Epithelial cell of alveolus of lung (primary cell): ENCODE measurements around the gene STXBP5. TPM values are rescaled to one million over a fixed set of nuclear protein-coding genes. Genes with fewer than 3 reads are reported as not detected.

Experiments
- total RNA-seq: library from RNA; depleted of rRNA; stranded (reverse); fragments of >200 nt; gene quantifications from 2 replicates; pipeline ENCODE4 v1.2.1, GENCODE V29; 2015

STXBP5 gene
- total RNA-seq: 33.2 and 35.1 TPM in 2 replicates

DNA sequence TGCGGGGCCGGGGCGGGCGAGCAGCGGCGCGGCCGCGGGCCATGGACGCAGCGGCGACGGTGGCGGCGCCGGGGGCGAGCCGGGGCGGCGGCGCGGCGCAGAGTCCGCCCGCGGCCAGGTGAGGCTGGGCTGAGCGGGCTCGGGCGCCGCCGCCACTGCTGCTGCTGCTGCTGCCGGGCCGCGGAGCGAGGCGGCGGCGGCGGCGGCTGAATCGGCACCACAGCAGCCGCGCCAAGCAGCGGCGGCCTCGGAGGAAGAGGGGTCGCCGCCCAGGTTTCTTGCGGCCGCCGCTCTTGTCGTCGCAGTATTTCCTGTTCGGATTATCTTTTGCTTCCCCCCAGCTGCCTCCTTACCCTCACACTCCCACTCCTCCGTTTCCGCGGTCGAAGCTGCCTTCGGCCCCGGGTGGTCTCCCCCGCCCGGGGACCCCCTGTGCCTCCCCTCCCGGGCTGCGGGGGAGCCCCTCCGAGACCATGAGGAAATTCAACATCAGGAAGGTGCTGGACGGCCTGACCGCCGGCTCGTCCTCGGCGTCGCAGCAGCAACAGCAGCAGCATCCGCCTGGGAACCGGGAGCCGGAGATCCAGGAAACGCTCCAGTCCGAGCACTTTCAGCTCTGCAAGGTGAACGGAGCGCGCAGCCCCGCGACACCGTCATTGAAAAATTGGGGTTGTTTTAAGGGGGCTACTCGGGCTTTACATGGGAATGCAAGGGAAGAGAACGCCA is at the start of gene STXBP5:
STXBP5 (plus strand) TSS at position 358 of the 726 bp plus-strand sequence; CDS start at position 474, 116 bp downstream.

